ENCODE data around the gene EPB41L4A. TPM values are rescaled to one million over a fixed set of nuclear protein-coding genes. Genes with fewer than 3 reads are reported as not detected.

Gene EPB41L4A
- total and polyA plus RNA-seq, 2 donors (not counting 1 experiment from before 2014, with no cell fraction given) = 0.23 to 0.50 TPM

DNA sequence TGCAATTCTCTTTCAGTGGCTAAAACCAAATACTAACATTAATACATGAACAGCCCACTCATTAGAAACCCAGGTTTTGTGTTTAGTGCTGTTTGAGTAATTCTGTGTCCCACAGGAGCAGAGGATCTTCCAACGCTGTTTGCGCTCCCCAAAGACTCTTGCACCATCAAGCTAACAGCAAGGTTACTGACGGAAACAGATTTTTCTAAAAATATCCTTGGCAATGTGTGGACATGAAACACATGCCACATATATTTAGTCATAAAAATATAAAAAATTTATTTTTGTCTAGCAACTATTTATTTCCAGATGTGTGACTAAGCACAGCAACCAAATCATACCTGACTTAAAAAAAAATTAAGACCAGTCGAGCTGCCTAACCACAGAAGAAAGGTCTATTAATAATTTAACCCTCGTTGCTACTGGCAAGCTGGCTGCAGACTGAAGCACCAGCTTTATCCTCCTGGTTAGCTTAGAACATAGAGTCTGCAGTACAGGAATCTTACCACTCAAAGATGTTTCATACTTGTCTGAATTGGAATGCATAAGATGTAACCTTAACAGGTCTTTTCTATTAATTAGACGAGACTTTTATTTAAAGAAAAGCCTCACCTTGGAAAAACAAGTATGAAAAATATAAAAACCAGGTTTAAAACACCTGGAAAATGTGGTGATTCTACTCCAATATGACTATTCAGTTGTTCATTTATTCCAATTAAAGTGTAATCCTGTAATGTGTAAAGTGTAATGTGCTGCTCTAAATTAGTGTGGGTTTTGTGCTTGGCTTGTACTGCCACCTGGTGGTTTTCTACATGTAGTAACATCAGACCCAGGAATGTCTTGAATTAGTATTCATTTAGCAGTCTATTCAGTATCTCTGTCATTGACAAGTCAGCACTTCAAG lies 272.5 kb downstream of the EPB41L4A start:
- H3K27ac ChIP-seq (ENCODE audit: insufficient read depth, low read length) = peak overlapping the region; percentile 45
- H2AFZ ChIP-seq (ENCODE audit: low read length) = no peak overlapping the region
- H3K4me2 ChIP-seq (ENCODE audit: extremely low read depth, insufficient read depth, low read length) = peak overlapping the region; percentile 55
- no peak overlapping the region for H3K9ac ChIP-seq (ENCODE audit: insufficient read depth, low read length)
- no peaks in the 10 kb centered on the region for H3K79me2 ChIP-seq (ENCODE audit: control insufficient read depth, insufficient read depth, low read length)
- H4K20me1 ChIP-seq (ENCODE audit: control insufficient read depth, extremely low read depth, insufficient read depth, low read length) = no peaks in the 10 kb centered on the region
- H3K4me1 ChIP-seq (ENCODE audit: control insufficient read depth, extremely low read depth, insufficient read depth, low read length) = no peaks in the 10 kb centered on the region
- H3K27me3 ChIP-seq (ENCODE audit: control insufficient read depth, insufficient read depth, low read length) = no peaks in the 10 kb centered on the region
- no peaks in the 10 kb centered on the region for H3K36me3 ChIP-seq (ENCODE audit: control insufficient read depth, insufficient read depth, low read length)
- TF ChIP-seq EZH2 (IDR thresholded peaks at IDR 0.05; ENCODE audit: low read length, missing control alignments) = no peak
- TF ChIP-seq, protein P1, sequence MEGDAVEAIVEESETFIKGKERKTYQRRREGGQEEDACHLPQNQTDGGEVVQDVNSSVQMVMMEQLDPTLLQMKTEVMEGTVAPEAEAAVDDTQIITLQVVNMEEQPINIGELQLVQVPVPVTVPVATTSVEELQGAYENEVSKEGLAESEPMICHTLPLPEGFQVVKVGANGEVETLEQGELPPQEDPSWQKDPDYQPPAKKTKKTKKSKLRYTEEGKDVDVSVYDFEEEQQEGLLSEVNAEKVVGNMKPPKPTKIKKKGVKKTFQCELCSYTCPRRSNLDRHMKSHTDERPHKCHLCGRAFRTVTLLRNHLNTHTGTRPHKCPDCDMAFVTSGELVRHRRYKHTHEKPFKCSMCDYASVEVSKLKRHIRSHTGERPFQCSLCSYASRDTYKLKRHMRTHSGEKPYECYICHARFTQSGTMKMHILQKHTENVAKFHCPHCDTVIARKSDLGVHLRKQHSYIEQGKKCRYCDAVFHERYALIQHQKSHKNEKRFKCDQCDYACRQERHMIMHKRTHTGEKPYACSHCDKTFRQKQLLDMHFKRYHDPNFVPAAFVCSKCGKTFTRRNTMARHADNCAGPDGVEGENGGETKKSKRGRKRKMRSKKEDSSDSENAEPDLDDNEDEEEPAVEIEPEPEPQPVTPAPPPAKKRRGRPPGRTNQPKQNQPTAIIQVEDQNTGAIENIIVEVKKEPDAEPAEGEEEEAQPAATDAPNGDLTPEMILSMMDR (conservative IDR thresholded peaks at IDR 0.05 in 1 of 2, IDR thresholded peaks at IDR 0.05 in 1 of 2; ENCODE audit: low read depth in 1 of 2, low read length in 2 of 2) = peak; percentile 67 to 75
- no peaks in the 10 kb centered on the region for H3K9me3 ChIP-seq (ENCODE audit: control insufficient read depth, insufficient read depth, low read depth, low read length)
- no peak overlapping the region for H3K4me3 ChIP-seq (replicated peaks in 1 of 4; ENCODE audit: control extremely low read depth in 1 of 4, insufficient read depth in 1 of 4, low read depth in 3 of 4, low read length in 4 of 4)
- DNase-seq (ENCODE audit: low read depth in 2 of 2) = peak; percentile 89 to 91

DNA sequence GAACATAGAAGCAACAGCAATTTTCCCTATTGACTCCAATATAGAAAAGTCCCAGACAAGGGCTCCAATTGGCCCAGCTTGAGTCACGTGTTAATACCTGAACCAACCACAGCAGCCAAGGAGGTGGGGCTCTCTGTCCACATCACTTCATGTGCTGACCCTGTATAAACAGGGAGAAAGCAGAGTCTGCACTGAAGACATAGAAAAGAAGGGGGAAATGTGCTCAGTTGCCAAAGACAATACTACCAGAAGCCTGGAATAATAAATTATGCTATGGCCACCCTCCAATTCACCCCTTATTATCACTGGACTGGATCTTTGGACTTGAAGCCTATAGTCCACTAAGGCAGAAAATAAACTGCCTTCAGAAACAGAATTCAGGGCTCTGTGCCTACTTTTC lies 275.4 kb downstream of the EPB41L4A start:
- H3K9me3 ChIP-seq (ENCODE audit: control insufficient read depth, insufficient read depth, low read depth, low read length) = no peaks in the 10 kb centered on the region
- H3K4me2 ChIP-seq (ENCODE audit: extremely low read depth, insufficient read depth, low read length) = no peak overlapping the region
- no peaks in the 10 kb centered on the region for H4K20me1 ChIP-seq (ENCODE audit: control insufficient read depth, extremely low read depth, insufficient read depth, low read length)
- no peak overlapping the region for H3K27ac ChIP-seq (ENCODE audit: insufficient read depth, low read length)
- H3K4me3 ChIP-seq (replicated peaks in 1 of 4; ENCODE audit: control extremely low read depth in 1 of 4, insufficient read depth in 1 of 4, low read depth in 3 of 4, low read length in 4 of 4) = no peak overlapping the region
- H2AFZ ChIP-seq (ENCODE audit: low read length) = no peak overlapping the region
- H3K9ac ChIP-seq (ENCODE audit: insufficient read depth, low read length) = no peak overlapping the region
- H3K79me2 ChIP-seq (ENCODE audit: control insufficient read depth, insufficient read depth, low read length) = no peaks in the 10 kb centered on the region
- TF ChIP-seq, protein P1 (conservative IDR thresholded peaks at IDR 0.05 in 1 of 2, IDR thresholded peaks at IDR 0.05 in 1 of 2; ENCODE audit: low read depth in 1 of 2, low read length in 2 of 2) = no peak
- peak; percentile 19 to 90 for DNase-seq (ENCODE audit: low read depth in 2 of 2)
- H3K27me3 ChIP-seq (ENCODE audit: control insufficient read depth, insufficient read depth, low read length) = no peaks in the 10 kb centered on the region
- H3K4me1 ChIP-seq (ENCODE audit: control insufficient read depth, extremely low read depth, insufficient read depth, low read length) = no peaks in the 10 kb centered on the region
- no peaks in the 10 kb centered on the region for H3K36me3 ChIP-seq (ENCODE audit: control insufficient read depth, insufficient read depth, low read length)

DNA sequence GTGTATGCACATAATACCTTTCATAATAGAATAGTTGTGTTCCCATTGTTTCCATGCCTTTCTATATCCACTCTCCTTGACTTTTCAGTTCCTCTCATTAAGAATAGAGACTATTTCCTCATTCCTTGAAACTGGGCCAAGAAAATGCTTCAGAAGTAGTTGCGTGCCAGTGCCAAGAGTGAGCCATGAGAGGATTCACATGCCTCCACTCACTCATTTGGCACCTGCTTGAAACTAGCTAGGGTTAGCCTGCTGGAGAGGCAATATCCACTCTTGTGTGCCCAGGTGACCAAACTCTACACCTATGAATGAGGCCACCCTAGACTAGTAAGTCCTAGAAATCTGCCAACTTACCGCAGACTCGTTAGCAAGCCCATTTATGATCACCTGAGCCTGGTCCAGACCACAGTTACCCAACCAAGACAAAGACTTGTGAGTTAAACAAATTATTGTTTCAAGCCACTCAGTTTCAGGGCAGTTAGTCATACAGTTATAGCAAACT lies 276.3 kb downstream of the EPB41L4A start:
- no peaks in the 10 kb centered on the region for H3K36me3 ChIP-seq (ENCODE audit: control insufficient read depth, insufficient read depth, low read length)
- no peak overlapping the region for H3K27ac ChIP-seq (ENCODE audit: insufficient read depth, low read length)
- no peak overlapping the region for H2AFZ ChIP-seq (ENCODE audit: low read length)
- no peak overlapping the region for H3K4me2 ChIP-seq (ENCODE audit: extremely low read depth, insufficient read depth, low read length)
- TF ChIP-seq, protein P1 (conservative IDR thresholded peaks at IDR 0.05 in 1 of 2, IDR thresholded peaks at IDR 0.05 in 1 of 2; ENCODE audit: low read depth in 1 of 2, low read length in 2 of 2) = no peak
- TF ChIP-seq EZH2 (IDR thresholded peaks at IDR 0.05; ENCODE audit: low read length, missing control alignments) = no peak
- no peaks in the 10 kb centered on the region for H3K79me2 ChIP-seq (ENCODE audit: control insufficient read depth, insufficient read depth, low read length)
- no peak overlapping the region for H3K9ac ChIP-seq (ENCODE audit: insufficient read depth, low read length)
- H4K20me1 ChIP-seq (ENCODE audit: control insufficient read depth, extremely low read depth, insufficient read depth, low read length) = no peaks in the 10 kb centered on the region
- H3K4me1 ChIP-seq (ENCODE audit: control insufficient read depth, extremely low read depth, insufficient read depth, low read length) = no peaks in the 10 kb centered on the region
- H3K9me3 ChIP-seq (ENCODE audit: control insufficient read depth, insufficient read depth, low read depth, low read length) = no peaks in the 10 kb centered on the region
- no peak overlapping the region for H3K4me3 ChIP-seq (replicated peaks in 1 of 4; ENCODE audit: control extremely low read depth in 1 of 4, insufficient read depth in 1 of 4, low read depth in 3 of 4, low read length in 4 of 4)
- H3K27me3 ChIP-seq (ENCODE audit: control insufficient read depth, insufficient read depth, low read length) = no peaks in the 10 kb centered on the region
- peak; percentile 72 to 74 for DNase-seq (ENCODE audit: low read depth in 2 of 2)

All from fibroblast of lung (primary cell).